Heart left ventricle (tissue), 16 donors: ENCODE data around the gene CKM. TPM values are rescaled to one million over a fixed set of nuclear protein-coding genes. Genes with fewer than 3 reads are reported as not detected.

ENCODE experiments used
- ATAC-seq, 4 donors: fragments of 200-7000 bp; cut with Tn5 transposase; one replicate each; pipeline ENCODE4 v1.9.1; 2020 to 2022; ENCODE audit warnings: moderate library complexity in 4 of 4, mild to moderate bottlenecking in 3 of 4, moderate number of reproducible peaks in 1 of 4
- DNase-seq, 5 donors: peaks; one replicate each; pipeline ENCODE4 v3.0.0-alpha.2; 2020
- H3K27ac ChIP-seq, 12 donors: fragments of 200-600 bp; sonication (generic) in 4 of 12; one replicate each; pipeline versions ENCODE4 v1.5.0 to v1.8.0; 2016 to 2022; ENCODE audit warnings: mild to moderate bottlenecking in 2 of 12
- H3K27me3 ChIP-seq, 9 donors: fragments of 200-600 bp; sonication (generic) in 2 of 9; one replicate each; pipeline versions ENCODE4 v1.5.1 to v1.8.0; 2016 to 2022; ENCODE audit warnings: mild to moderate bottlenecking in 3 of 9
- H3K36me3 ChIP-seq, 9 donors: fragments of 200-600 bp; sonication (generic) in 2 of 9; one replicate each; pipeline versions ENCODE4 v1.5.0 to v1.8.0; 2018 to 2022; ENCODE audit warnings: mild to moderate bottlenecking in 2 of 9
- H3K4me1 ChIP-seq, 12 donors: fragments of 200-600 bp; sonication (generic) in 4 of 12; one replicate each; pipeline versions ENCODE4 v1.5.0 to v1.8.0; 2016 to 2022; ENCODE audit warnings: mild to moderate bottlenecking in 3 of 12
- H3K4me3 ChIP-seq, 12 donors: fragments of 200-600 bp; sonication (generic) in 4 of 12; one replicate each; pipeline versions ENCODE4 v1.5.0 to v1.8.0; 2017 to 2022; ENCODE audit warnings: mild to moderate bottlenecking in 9 of 12, moderate library complexity in 4 of 12
- H3K9me3 ChIP-seq, 12 donors: fragments of 200-600 bp; sonication (generic) in 4 of 12; one replicate each; pipeline versions ENCODE4 v1.5.0 to v1.8.0; 2016 to 2022; ENCODE audit warnings: mild to moderate bottlenecking in 1 of 12
- CTCF ChIP-seq, 12 donors: fragments of 200-600 bp; sonication (generic) in 4 of 12; IDR thresholded peaks; one replicate each; pipeline versions ENCODE4 v1.5.0 to v1.8.0; 2018 to 2022; ENCODE audit warnings: antibody characterized with exemption in 12 of 12, mild to moderate bottlenecking in 5 of 12
- POLR2A ChIP-seq, 2 donors: fragments of 450-650 bp; IDR thresholded peaks; one replicate each; pipeline ENCODE4 v1.6.1; 2017; ENCODE audit warnings: antibody characterized with exemption in 2 of 2, mild to moderate bottlenecking in 2 of 2, moderate library complexity in 2 of 2
- WGBS, 4 donors: extraction: QIAGEN DNeasy Blood & Tissue Kit in 2 of 4; methylation state at CpG; one replicate each; pipeline versions ENCODE4 v1.1.5 to v1.1.7; 2013 to 2018; 5-methylcytosine and 5-hydroxymethylcytosine counted together
- intact Hi-C, 10 donors: fragments of 100-400 bp; cut with DNase I; formaldehyde crosslinking; loops; one replicate each; pipeline versions ENCODE4 v1.11.1 to v1.14.2; 2022
- polyA plus RNA-seq, 2 donors: library from polyadenylated mRNA; stranded (reverse); fragments of 200-250 nt; gene quantifications; one replicate each; pipeline ENCODE4 v1.2.3, GENCODE V29; 2013
- total RNA-seq, 9 donors: library from RNA; depleted of rRNA in 2 of 9; stranded (reverse); fragments of >200 nt in 2 of 9; fragmentation: NEBNext Ultra II Directional in 3 of 9; extraction: Animal tissue kit (Norgen Biotek cat#: 25700) in 3 of 9; gene quantifications; one replicate each; pipeline versions ENCODE4 v1.1.0 to v1.2.4, GENCODE V29; 2016 to 2023
- donor health status: ischemic (EF 13 %, LVEDD 7.1; RV severe dilation, severe dysfunction).
- donor health status: healthy with polysubstance abuse.
- donor health status: DM: no; HTN: yes; CAD: no.
- donor health status: DM: no; HTN: no; CAD: no.
- donor health status: ischemic (EF 25% LVEDD 6.9; RV normal size, moderate dysfunction).
- donor health status: ischemic (EF 25% LVEDD 5.7; RV mildly dilated, moderate dysfunction).
- donor health status: healthy.
- donor health status: DM: yes; HTN: yes; CAD: no.
- donor health status: ischemic (EF 35%, LVEDD 5.7; RV mildly dilated, moderate dysfunction).
- donor health status: nonischemic (EF 11% LVEDD 7.7; RV severe dilation, severe dysfunction).
- donor health status: DM: yes; HTN: yes; CAD: no.
- donor health status: PGD.
- donor health status: ischemic (EF 29% LVEDD 5.4; RV normal size, mild dysfunction).
- donor health status: nonischemic (EF 23%, LVEDD 6.1; RV moderate dilation, normal function).

CKM gene
- total and polyA plus RNA-seq, 11 donors, result 1,885 to 11,128 (median 3,786) TPM

- no peaks in the 10 kb centered on the region for H3K9me3 ChIP-seq
- peaks cover 0 to 15% (median 6%) of the 10 kb centered on the region in 12 donors for H3K4me1 ChIP-seq
- H3K36me3 ChIP-seq, result peaks cover 0 to 17% (median 7%) of the 10 kb centered on the region in 9 donors
- 92 to 96% (median 94%) methylated on average over 4 of the region's 4 CpGs for WGBS, 4 donors
- no peak for TF ChIP-seq POLR2A (IDR thresholded peaks at IDR 0.05)
- no peak for TF ChIP-seq CTCF (IDR thresholded peaks at IDR 0.05)
- no peak for ATAC-seq
- H3K27me3 ChIP-seq, result no peaks in the 10 kb centered on the region
- intact Hi-C loops, result no loop called here
- DNase-seq, result no peak
- H3K27ac ChIP-seq, result no peak overlapping the region
- no peak overlapping the region for H3K4me3 ChIP-seq
These were observed 45.5 kb upstream of the CKM start for GRCh38 chr19:45368127-45368526.

- Histone ChIP-seq H3K9me3 (no peaks in the 10 kb centered on the region), H3K27ac (no peak overlapping the region), H3K36me3 (peaks cover 0 to 28% (median 18%) of the 10 kb centered on the region in 9 donors), H3K4me1 (peaks cover 0 to 7% (median 2%) of the 10 kb centered on the region in 12 donors), H3K4me3 (no peak overlapping the region), H3K27me3 (no peaks in the 10 kb centered on the region)
- ATAC-seq (no peak), DNase-seq (no peak)
- no peak for TF ChIP-seq POLR2A (IDR thresholded peaks at IDR 0.05)
- TF ChIP-seq CTCF (IDR thresholded peaks at IDR 0.05), result no peak
- WGBS, 4 donors, result 91 to 93% (median 91%) methylated on average over 4 to 12 of the region's 12 CpGs
- intact Hi-C loops, result no loop called here
These were observed 42.0 kb upstream of the CKM start for GRCh38 chr19:45364696-45365095.

GRCh38 chr19:45363861-45364459 is 41.3 kb upstream of the CKM start:
- intact Hi-C loops, result no loop called here
- H3K4me1 ChIP-seq, result peaks cover 0 to 1% (median 0%) of the 10 kb centered on the region in 12 donors
- H3K9me3 ChIP-seq, result no peaks in the 10 kb centered on the region
- TF ChIP-seq CTCF (IDR thresholded peaks at IDR 0.05) (no peak), POLR2A (IDR thresholded peaks at IDR 0.05) (no peak)
- H3K27me3 ChIP-seq, result no peaks in the 10 kb centered on the region
- no peak for DNase-seq
- no peak overlapping the region for H3K4me3 ChIP-seq
- H3K27ac ChIP-seq, result no peak overlapping the region
- WGBS, 4 donors, result 91 to 95% (median 92%) methylated on average over 25 to 44 of the region's 44 CpGs
- peak in 1 of 4 donors; percentile 6 for ATAC-seq
- H3K36me3 ChIP-seq, result peaks cover 0 to 35% (median 19%) of the 10 kb centered on the region in 9 donors

GRCh38 chr19:45362291-45362690 is 39.6 kb upstream of the CKM start:
- Histone ChIP-seq H3K9me3 (no peaks in the 10 kb centered on the region), H3K27me3 (no peaks in the 10 kb centered on the region), H3K36me3 (peaks cover 0 to 38% (median 19%) of the 10 kb centered on the region in 9 donors), H3K4me1 (no peaks in the 10 kb centered on the region), H3K4me3 (no peak overlapping the region), H3K27ac (no peak overlapping the region)
- 90 to 96% (median 92%) methylated on average over 12 to 16 of the region's 16 CpGs for WGBS, 4 donors
- ATAC-seq (no peak), DNase-seq (no peak)
- no peak for TF ChIP-seq POLR2A (IDR thresholded peaks at IDR 0.05)
- intact Hi-C loops, result no loop called here

DNA sequence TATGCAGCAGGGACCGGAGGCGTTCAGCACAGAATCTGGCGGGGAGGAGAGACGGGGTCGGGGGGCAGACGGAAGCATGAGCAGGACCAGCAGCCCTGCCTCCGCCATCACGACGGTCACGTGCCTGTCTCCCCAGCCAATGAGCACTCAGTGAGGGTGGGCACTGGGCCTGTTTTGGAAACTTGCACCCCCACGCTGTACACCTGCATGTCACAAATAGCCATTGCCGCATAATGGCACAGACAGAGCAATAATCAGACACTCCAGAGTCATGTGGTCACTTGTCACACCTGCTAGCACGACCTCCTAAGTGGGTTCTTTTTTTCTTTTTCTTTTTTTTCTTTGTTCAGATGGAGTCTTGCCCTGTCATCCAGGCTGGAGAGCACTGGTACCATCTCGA is 38.9 kb upstream of the CKM start:
- no peaks in the 10 kb centered on the region for H3K4me1 ChIP-seq
- intact Hi-C loops, result no loop called here
- TF ChIP-seq POLR2A (IDR thresholded peaks at IDR 0.05), result no peak
- TF ChIP-seq CTCF (IDR thresholded peaks at IDR 0.05), result no peak
- H3K4me3 ChIP-seq, result no peak overlapping the region
- peaks cover 0 to 41% (median 19%) of the 10 kb centered on the region in 9 donors for H3K36me3 ChIP-seq
- DNase-seq (no peak), ATAC-seq (no peak)
- H3K9me3 ChIP-seq, result no peaks in the 10 kb centered on the region
- no peaks in the 10 kb centered on the region for H3K27me3 ChIP-seq
- WGBS, 4 donors, result 90 to 94% (median 94%) methylated on average over 14 of the region's 14 CpGs
- no peak overlapping the region for H3K27ac ChIP-seq
